Activated naive CD4-positive, alpha-beta T cell (primary cell): ENCODE measurements around the gene PDGFRB.

ENCODE experiments used
- DNase-seq, 4 experiments: peaks; one replicate each; lab custom pipeline; 2025; lab: John Stamatoyannopoulos, UW

PDGFRB gene

GRCh38 chr5:150082374-150082773 is 73.3 kb downstream of the PDGFRB start:
- no peak for DNase-seq

GRCh38 chr5:150081541-150082283 is 73.9 kb downstream of the PDGFRB start:
- DNase-seq: no peak

GRCh38 chr5:150080696-150081435 is 74.8 kb downstream of the PDGFRB start:
- DNase-seq: no peak

GRCh38 chr5:150079909-150080461 is 75.7 kb downstream of the PDGFRB start:
- no peak for DNase-seq

- DNase-seq: no peak
These were observed 76.6 kb downstream of the PDGFRB start for GRCh38 chr5:150078802-150079689.

- DNase-seq: no peak
These were observed 77.4 kb downstream of the PDGFRB start for GRCh38 chr5:150077996-150078801.

GRCh38 chr5:150077060-150077459 is 78.6 kb downstream of the PDGFRB start:
- DNase-seq: no peak

GRCh38 chr5:150075806-150076205 is 79.8 kb downstream of the PDGFRB start:
- DNase-seq: no peak

- DNase-seq: no peak
These were observed 80.4 kb downstream of the PDGFRB start for GRCh38 chr5:150075233-150075632.

GRCh38 chr5:150073677-150074076 is 82.0 kb downstream of the PDGFRB start:
- no peak for DNase-seq

GRCh38 chr5:150073086-150073625 is 82.5 kb downstream of the PDGFRB start:
- no peak for DNase-seq

GRCh38 chr5:150070821-150071220 is 84.8 kb downstream of the PDGFRB start:
- no peak for DNase-seq

GRCh38 chr5:150069672-150070627 is 85.7 kb downstream of the PDGFRB start:
- DNase-seq: no peak

- DNase-seq: no peak
These were observed 86.5 kb downstream of the PDGFRB start for GRCh38 chr5:150068961-150069645.

- no peak for DNase-seq
These were observed 87.2 kb downstream of the PDGFRB start for GRCh38 chr5:150068472-150068871.

- DNase-seq: no peak
These were observed 87.6 kb downstream of the PDGFRB start for GRCh38 chr5:150068071-150068470.

GRCh38 chr5:150067405-150067960 is 88.2 kb downstream of the PDGFRB start:
- DNase-seq: no peak

- no peak for DNase-seq
These were observed 88.7 kb downstream of the PDGFRB start for GRCh38 chr5:150066901-150067396.

GRCh38 chr5:150066436-150066835 is 89.2 kb downstream of the PDGFRB start:
- no peak for DNase-seq
